Forelimb muscle (tissue), 1 donor: ENCODE measurements around the gene HDDC3. TPM values are rescaled to one million over a fixed set of nuclear protein-coding genes. Genes with fewer than 3 reads are reported as not detected.
"Not testable (repeated sequence)": the region's sequence is repeated elsewhere in the genome, so short reads cannot be mapped to it uniquely, and the experiment has no call there.

Experiments used
- DNase-seq: peaks from one replicate; pipeline ENCODE4 v3.0.0-alpha.2; 2013; ENCODE audit warnings: low read depth
- polyA plus RNA-seq: library from polyadenylated mRNA; unstranded; fragments of 120-200 nt; gene quantifications from one replicate; pipeline ENCODE4 v1.2.1, GENCODE V29; 2013; ENCODE audit not compliant: insufficient read length

HDDC3 gene
- polyA plus RNA-seq, 1 donor, result 11.3 TPM

DNA sequence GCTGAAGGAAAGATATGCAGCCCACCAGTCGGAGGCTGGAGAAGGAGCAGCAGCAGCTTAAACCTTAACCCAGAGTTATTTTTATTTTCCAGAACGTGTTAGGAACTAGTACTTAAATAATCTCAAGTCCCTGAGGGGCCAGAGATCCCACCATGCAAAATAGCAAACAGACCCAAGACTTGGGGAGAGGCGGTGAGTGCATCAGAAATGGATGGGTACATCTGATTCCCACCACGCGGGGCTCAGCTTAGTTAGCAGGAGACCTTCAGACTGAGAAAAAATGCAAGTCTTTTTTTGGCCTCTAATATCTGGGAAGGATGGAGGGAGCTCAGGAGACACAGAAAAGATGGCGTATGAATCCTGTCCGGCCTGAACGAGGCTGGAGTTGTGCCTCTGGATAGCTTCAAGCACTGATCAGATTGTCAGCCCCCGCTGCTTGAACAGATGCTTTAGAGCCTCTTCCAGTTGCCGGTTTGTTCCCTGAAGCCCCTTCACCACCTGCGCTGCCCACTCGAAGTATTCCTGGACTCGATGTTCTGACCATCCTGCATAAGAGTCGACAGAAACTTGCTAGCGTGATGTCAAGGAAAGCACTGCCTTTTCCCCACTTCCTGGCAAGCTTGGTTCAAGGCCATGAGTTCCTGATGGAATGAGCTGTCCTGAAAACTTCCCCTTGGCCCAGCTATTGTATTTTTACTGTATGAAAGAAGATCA, 1.3 kb downstream of the HDDC3 start:
- no peak for DNase-seq

DNA sequence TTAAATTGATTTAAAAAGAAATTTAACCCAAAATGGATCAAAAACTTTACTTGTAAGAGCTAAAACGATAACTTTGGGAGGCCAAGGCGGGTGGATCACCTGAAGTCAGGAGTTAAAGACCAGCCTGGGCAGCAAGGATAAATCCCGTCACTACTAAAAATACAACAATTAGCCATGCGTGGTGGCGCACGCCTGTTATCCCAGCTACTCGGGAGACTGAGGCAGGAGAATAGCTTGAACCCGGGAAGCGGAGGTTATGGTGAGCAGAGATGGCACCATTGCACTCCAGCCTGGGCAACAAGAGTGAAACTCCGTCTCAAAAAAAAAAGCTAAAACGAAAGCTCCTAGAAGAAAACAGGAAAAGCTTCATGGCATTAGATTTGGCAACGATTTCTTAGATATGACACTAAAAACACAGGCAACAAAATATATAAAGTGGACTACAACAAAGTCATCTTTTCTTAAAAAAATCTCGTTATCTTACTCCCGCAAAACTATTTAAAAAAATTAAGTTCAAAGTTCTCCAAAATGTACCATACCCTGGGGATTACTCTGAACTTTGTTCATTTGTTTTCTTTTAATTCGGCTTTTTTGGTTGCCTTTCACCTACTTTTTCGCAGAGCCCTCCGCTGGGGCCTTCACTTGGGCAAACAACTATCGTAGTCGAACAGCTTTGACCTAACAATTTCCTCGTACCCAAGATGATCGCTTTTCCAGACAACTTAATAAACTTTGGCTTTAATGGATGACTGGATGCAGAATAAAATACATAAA, 2.9 kb downstream of the HDDC3 start:
- DNase-seq, result no peak

DNA sequence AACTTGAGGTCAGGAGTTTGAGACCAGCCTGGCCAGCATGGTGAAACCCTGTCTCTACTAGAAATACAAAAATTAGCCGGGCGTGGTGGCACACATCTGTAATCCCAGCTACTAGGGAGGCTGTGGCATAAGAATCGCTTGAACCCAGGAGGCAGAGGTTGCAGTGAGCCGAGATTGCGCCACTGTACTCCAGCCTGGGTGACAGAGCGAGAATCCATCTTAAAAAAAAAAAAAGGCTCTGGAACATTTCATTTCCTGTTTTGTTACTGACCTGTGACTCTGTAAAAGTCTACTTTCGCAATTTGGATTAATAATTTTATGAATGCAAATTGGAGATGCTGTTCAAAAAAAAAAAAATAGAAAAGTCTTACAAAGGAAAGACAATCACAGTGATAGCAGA, 4.2 kb downstream of the HDDC3 start:
- not testable (repeated sequence) for DNase-seq

DNA sequence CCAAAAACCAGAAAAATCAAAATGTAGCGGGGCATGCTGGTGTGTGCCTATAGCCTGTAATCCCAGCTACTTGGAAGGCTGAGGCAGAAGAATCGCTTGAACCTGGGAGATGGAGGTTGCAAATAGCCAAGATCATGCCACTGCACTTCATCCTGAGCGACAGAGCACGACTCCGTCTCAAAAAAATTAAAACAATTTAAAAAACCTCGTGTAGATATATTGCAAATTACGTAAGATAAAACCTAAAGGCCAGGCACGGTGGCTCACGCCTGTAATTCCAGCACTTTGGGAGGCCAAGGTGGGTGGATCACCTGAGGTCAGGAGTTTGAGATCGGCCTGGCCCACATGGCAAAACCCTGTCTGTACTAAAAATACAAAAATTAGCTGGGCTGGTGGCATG, 5.6 kb downstream of the HDDC3 start:
- not testable (repeated sequence) for DNase-seq

DNA sequence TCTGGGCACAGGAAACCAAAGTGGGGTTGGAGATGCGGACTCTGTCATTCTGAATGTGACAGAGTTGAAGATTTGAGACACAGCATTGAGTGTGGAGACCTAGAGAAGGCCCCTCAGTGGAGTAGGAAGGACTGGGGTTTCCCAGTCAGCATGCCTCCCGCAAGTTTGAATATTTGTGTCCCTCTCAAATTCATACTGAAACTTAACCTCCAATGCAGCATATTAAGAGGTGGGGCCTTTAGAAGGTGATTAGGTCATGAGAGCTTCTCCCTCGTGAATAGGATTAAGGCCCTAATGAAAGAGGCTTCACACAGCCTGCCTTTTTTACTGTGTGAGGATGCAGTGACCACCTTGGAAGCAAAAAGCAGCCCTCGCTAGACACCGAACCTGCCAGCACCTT, 8.0 kb downstream of the HDDC3 start:
- DNase-seq, result no peak

DNA sequence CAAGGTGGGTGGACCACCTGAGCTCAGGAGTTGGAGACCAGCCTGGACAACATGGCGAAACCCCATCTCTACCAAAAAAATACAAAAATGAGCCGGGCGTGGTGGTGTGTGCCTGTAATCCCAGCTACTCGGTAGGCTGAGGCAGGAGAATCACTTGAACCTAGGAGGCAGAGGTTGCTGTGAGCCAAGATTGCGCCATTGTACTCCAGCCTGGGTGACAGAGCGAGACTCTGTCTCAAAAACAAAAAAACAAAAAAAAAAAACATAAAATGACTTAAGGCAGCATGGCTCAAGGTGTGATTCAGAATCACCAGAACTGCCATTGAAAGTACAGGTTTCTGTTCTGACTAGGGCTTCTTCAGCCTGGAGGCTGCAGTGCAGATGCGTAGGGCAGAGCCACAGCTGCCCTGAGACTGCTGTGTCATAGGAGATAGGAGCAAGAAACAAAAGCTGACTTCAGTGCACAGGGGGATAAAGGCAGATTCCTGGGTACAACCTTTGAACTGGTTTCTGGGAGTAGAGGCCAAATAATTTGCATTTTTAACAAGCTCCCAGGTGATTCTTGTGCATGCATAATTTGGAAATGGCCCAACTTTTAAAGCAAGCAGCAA, 9.5 kb downstream of the HDDC3 start:
- not testable (repeated sequence) for DNase-seq

DNA sequence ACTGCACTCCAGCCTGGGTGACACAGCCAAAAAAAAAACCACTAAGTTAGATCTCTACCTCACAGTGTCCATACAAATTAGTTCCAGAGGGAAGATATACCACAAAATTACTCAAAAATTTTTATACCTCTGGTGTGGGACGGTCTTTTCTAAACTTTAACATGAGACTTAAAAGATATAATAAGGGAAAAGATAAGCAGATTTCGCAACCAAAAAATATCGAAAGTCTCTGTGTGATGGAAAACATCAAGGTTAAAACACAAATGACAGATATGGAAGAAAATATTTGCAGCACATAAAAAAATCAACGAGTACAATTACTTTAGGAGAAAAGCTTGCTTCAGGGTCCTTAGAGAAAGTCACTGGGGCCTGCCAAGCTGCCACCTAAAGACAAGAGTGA, 10.5 kb downstream of the HDDC3 start:
- DNase-seq, result no peak

DNA sequence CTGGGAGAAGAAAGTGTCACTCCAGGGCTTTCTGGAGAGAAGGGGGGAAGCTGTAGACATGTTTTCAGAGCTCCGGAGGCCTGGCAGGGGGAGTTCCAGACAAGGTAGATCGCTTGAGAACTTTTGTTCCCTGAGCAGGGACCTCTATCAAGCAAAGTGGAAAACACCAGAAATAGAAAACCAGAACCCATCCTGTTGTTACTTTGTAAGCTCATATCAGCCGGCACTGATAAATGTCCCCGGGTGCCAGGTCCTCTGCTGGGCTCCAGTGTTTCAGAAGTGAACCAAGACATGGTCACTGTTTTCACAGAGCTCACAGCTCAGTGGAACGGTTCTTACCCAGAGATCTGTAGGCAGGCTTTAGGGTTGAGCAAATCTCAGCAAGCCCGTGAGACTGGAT, 13.5 kb downstream of the HDDC3 start:
- no peak for DNase-seq

DNA sequence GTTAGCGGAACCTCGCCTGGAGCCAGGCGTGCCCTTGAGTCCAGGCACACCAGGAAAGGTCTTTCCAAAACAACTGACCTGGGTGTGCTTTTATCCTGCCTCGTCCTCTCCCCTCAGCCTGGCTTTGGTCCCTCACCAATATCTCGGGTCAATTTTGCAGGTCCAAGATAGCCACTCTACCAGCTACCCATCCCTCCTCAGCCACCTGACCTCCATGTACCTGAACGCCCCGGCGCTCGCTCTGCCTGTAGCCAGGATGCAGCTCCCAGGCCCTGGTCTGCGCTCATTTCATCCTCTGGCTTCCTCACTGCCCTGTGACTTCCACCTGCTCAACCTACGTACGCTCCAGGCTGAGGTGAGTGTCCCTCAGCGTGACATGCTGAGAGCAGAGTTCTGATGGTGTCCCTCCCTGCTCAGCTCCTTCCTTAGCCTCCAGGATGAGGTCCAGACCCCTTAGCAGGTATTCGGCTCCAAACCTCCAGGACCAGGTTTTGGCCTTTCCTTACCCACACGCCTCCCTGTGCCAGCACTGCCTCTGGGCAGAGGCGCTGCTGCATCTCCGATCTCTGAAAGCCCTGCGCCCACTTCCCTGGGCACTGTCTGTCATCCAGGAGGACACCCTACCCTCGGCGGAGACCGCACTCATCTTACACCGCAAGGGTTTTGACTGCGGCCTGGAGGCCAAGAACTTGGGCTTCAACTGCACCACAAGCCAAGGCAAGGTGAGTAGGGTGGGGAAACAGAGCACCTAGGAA, 14.1 kb downstream of the HDDC3 start:
- no peak for DNase-seq

DNA sequence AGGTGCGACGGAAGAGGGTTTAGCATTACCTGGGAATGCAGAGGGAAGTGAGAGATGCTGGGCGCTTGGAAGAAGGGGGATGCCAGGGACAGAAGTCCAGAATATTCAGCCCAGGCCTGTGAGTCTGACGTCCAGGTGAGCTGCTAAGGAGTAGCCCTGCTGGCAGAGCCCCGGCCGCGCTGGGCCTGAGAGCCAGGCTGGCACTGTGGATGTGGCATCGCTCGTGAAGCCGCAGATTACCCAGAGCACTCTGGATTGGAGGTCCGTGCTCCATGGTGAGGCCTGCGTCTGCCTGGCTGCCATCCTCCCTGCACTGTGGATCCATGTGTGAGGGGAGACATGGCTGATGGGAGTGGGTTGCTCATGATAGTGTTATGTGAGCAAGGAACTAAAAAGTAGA, 14.8 kb downstream of the HDDC3 start:
- DNase-seq, result no peak

DNA sequence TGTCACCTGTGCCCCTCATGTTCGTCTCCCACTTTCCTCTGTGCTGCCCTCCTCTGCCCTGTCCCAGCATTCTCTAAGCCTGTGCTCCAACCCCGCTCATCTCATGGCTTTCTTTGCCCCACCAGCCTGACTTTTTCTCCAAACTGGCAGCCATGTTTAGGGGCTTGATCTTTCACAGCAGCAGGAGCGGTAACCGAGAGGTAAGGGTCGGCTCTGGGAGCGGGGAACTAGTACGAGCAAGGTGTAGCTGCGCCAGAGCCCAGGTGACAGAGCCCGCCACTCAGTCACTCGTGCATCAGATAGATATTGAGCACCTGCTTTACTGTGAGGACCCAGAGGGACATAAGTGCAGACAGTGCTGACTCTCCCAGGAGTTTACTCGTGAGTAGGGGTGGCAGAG, 15.9 kb downstream of the HDDC3 start:
- no peak for DNase-seq

DNA sequence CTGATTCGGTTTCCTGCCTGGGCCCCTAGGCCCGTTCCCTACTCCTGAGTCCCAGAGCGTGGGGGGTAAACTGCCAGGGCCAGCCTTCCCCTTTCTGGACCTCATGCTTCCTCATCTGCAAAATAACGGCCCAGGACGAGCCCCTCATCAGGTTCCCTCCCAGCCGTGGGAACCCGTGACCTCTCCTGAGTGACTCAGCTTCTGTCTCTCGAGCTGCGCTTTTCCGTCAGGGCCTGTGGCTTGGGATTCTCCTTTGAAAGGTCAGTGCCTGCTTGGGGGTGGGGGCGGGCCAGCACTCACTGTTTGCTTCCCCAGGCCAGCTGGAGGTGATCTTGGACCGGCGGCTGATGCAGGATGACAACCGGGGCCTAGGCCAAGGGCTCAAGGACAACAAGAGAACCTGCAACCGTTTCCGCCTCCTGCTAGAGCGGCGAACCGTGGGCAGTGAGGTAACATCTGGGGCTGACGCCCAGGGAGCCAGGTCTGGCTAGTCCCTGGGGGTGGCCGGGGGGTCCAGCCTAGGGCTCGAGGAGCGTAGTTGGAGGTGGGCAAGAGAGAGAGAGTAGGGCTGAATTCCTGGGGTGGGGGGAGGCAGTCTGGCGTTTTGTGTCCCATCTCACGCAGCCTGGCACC, 16.4 kb downstream of the HDDC3 start:
- no peak for DNase-seq

DNA sequence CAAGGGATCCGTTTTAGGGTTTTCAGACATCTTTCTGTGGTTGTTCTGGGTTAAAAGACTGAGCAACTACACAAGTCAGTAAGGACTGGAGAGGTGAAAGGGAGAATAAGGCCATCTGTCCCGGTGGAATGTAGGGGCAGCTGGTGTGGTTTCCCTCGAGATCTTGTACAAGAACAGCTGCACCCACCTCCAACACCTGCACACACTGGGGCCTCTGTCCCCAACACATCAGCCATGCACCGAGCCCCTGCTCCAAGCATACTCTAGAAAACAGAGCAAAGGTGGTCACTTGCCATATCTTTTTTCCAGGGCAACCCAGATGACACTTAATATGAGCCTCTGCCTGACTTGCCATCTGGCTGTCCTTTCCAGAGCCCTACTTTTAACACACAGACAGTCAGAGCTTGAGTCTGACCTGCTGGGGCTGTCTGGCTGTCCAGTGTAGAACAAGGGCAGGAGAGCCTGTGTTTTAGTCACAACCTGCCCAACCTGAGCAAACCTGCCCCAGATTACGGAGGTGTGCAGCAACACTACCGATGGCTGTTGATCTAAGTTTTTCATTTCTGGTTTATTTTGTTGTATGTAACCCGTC, 17.0 kb downstream of the HDDC3 start:
- no peak for DNase-seq

DNA sequence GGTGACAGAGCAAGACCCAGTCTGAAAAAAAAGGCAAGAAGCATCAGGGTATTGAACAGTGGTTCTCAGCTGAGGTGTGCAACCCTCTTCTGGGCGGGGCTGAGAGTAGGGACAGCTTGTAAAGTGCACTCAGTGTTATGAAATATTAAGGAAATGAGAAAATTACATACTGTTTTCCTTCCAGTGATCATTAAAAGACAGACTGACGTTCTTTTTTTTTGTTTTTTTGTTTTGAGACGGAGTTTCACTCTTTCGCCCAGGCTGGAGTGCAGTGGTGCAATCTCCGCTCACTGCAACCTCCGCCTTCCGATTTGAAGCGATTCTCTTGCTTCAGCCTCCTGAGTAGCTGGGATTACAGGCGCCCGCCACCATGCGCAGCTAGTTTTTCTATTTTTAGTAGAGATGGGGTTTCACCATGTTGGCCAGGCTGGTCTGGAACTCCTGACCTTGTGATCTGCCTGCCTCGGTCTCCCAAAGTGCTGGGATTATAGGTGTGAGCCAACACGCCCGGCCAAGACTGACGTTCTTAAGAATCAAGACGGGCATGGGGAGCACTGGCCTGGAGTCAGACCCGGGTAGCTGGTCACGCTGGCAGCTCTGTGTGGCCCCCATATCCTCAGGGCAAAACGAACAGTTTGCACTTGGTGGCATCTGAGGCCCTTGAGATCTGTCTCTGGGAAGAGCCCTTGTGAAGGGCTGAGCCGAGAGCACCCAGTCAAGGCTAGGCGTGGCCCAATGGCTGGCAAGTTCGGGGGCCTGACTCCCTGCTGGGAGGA, 17.9 kb downstream of the HDDC3 start:
- DNase-seq, result no peak

DNA sequence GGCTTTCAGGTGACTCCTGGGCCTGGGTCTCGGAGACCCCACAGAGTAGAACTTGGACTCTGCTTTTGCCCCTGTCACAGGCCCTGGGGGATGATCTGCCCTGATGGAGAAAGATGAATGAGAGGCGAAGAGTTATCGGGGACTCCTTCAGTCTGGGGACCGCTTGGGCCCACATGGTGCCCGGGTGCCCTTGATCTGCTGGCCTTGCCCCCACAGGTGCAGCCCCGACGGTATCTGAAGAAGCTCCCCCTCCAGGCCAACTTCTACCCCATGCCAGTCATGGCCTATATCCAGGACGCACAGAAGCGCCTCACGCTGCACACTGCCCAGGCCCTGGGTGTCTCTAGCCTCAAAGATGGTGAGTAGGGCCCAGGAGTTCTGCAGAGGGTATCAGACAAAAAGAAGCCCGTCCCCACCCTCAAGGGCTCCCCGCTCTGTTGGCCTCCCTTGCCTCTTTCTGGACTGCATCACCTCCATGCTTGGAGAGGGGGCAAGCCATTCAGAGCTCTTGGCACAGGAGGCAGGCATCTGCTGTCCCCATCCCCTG, 18.9 kb downstream of the HDDC3 start:
- DNase-seq, result no peak

DNA sequence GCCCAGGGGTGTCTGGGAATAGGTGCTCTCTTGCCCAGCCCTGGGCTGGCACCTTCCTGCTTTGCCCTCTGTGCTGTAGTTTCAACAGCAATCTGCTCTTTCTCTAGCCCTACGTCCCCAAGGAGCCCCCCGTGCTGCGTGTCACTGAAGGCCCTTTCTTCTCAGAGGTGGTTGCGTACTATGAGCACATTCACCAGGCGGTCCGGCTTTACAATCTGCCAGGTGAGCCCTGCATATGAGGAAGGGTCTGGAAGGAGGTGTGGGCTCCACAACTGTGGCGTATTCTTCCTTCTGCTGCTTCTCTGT, 19.6 kb downstream of the HDDC3 start:
- no peak for DNase-seq

DNA sequence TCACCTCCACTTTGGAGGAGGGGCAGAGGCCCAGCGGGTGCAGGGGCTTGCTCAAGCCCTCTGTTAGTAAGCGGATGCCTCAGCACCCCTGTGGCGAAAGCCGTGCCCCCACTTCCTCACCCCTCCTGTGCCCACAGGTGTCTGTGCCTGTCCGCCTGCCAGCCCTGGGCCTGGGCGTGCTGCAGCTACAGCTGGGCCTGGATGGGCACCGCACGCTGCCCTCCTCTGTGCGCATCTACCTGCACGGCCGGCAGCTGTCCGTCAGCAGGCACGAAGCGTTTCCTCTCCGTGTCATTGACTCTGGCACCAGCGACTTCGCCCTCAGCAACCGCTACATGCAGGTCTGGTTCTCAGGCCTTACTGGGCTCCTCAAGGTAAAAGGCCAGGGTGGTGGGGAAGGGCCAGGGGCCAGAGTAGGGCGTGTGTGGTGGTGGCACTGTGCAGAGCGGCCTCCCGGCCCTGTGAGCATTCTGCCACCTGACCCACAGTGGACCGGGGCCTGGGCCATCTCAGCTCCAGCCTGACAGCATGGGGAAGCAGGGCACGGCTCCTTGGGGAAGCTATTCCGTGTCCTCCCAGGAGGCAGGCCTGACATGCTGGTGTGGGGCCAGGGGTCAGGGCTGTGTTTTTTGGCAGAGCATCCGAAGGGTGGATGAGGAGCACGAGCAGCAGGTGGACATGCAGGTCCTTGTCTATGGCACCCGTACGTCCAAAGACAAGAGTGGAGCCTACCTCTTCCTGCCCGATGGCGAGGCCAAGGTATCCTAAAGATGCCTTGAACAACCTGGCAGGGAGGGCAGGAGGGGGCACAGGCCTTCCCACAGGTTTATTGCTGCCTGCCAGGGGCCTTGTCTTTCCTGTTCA, 20.2 kb downstream of the HDDC3 start:
- no peak for DNase-seq

DNA sequence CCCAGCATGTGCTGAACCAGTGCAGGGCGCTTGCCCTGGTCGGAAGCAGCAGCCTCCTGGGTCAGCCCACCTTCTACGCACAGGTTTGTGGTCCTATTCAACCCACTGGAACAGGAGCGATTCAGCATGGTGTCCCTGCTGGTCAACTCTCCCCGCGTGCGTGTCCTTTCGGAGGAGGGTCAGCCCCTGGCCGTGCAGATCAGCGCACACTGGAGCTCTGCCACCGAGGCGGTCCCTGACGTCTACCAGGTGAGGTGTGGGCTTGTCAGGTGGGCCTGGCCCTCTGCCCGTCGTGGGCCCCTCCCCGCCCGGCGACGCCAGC, 21.1 kb downstream of the HDDC3 start:
- DNase-seq, result no peak

DNA sequence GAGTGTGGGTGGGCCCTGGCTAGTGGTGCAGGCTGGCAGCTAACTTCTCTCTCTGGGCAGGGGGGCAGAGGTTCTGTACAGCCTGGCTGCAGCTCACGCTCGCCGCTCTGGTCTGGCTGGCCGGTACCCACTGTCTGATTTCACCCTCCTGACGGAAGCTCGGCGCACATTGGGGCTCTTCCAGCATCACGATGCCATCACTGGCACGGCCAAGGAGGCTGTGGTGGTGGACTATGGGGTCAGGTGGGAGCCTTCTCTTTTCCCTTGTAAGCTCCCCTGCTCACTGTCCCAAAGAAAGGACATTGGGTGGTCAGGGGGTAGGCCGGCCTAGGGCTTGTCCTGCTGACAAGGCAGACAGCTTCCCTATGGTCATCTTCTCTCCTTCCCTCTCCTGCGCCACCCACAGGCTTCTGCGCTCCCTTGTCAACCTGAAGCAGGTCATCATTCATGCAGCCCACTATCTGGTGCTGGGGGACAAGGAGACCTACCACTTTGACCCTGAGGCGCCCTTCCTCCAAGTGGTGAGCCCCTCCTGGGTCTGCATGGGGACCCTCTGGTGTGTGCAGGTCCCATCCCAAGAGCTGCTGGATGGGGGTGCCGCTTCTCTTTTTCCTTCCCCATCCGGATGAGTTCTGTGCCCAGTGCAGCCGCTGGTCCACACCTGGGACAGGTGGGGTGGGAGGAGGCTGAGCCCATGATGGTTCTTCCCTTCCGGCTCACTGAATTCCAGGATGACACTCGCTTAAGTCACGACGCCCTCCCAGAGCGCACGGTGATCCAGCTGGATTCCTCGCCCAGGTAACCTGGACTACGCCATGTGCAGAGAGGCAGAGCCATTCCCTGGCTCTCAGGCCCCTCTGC, 21.7 kb downstream of the HDDC3 start:
- DNase-seq, result no peak
